Right lobe of liver (tissue), 4 donors: ENCODE data around the gene HPS4.

Source experiments
- CTCF ChIP-seq, 4 donors: fragments of 200-600 bp in 3 of 4; fragments of 450-650 bp in 1 of 4; IDR thresholded peaks; one replicate each; pipeline versions ENCODE4 v1.5.1 to v1.8.0; 2016 to 2022; ENCODE audit warnings: antibody characterized with exemption in 4 of 4, mild to moderate bottlenecking in 2 of 4
- POLR2A ChIP-seq: fragments of 450-650 bp; IDR thresholded peaks from one replicate; pipeline ENCODE4 v1.6.1; 2017; ENCODE audit warnings: antibody characterized with exemption, mild to moderate bottlenecking
- donor health status: DM: no; HTN: no; CAD: no.
- donor health status: DM: no; HTN: no; CAD: no.
- donor health status: DM: no; HTN: yes; CAD: no.

DNA sequence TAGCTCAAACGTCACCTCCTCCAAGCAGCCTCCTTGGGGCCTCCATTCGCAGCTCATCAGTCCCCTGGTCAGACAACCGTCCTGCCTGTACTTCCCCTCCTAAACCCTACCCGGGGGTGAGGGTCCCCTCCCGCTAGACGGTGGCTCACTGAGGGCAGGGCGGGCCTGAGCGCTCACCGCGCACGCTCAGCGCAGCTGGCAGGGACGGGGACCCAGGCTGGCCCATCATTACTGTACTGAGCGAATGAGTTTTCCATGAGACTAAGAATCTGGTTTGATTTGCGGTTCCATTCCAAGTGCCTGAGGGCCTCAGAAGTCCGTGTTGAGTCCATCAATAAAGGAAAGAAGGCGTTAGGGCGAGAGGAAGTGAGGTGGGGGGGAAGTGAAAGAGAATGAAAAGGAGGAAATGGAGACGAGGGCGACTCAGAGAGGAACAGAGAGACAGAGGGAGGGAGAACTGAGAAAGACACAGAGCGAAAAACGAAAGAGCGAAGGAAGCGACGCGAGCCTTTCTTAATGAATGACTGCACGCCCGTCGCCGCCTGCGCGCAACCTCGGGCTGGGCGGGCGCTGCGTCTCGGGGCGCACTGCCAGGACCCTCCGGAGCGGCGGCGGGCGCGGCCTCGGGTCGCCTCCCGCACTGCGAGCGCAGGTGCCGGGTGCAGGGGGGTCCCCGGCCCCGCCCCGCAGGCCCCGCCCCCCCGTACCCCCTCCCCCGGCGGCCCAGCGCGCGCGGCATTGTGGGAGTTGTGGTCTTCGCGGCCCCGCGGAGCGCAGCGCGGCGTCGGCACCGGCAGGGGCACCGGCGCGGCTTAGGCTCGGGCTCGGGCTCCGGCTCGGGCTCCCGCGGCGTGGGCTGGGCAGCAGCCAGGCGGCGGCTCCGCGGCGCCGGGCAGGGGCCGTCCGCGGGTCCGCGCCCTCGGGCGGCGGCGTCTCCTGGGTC is 54.8 kb downstream of the HPS4 start, which contains the start of gene ASPHD2:
- TF ChIP-seq CTCF (IDR thresholded peaks at IDR 0.05) (no peak), POLR2A (peak; percentile 14)
